Adrenal gland (tissue), 12 donors: ENCODE data around the gene UBN1. TPM values are rescaled to one million over a fixed set of nuclear protein-coding genes. Genes with fewer than 3 reads are reported as not detected.

Experiments used
- DNase-seq, 7 donors: peaks; one replicate each; pipeline ENCODE4 v3.0.0-alpha.2; 2019 to 2020
- H3K27ac ChIP-seq, 5 donors: fragments of 200-600 bp; sonication (generic) in 4 of 5; 1 replicate in 3 of 5; 2 replicates in 2 of 5; pipeline versions ENCODE4 v1.5.1 to v1.8.0; 2016 to 2020; ENCODE audit warnings: mild to moderate bottlenecking in 1 of 5
- H3K27me3 ChIP-seq: fragments of 200-600 bp; 2 replicates; pipeline ENCODE4 v1.8.0; 2021
- H3K36me3 ChIP-seq, 2 donors: fragments of 200-600 bp; replicated peaks in 1 of 2; 1 replicate in 1 of 2; 2 replicates in 1 of 2; pipeline versions ENCODE4 v1.5.1 to v1.8.0; 2018 to 2022
- H3K4me1 ChIP-seq, 2 donors: fragments of 200-600 bp; replicated peaks in 1 of 2; 1 replicate in 1 of 2; 2 replicates in 1 of 2; pipeline versions ENCODE4 v1.5.1 to v1.8.0; 2018 to 2021
- H3K4me3 ChIP-seq, 4 donors: fragments of 200-600 bp; sonication (generic) in 3 of 4; one replicate each; pipeline ENCODE4 v1.5.1; 2016 to 2018
- H3K9me3 ChIP-seq, 3 donors: fragments of 200-600 bp; sonication (generic) in 1 of 3; replicated peaks in 1 of 3; 1 replicate in 2 of 3; 2 replicates in 1 of 3; pipeline versions ENCODE4 v1.5.1 to v1.8.0; 2016 to 2021
- CTCF ChIP-seq, 6 experiments: fragments of 450-650 bp in 4 of 6; fragments of 200-600 bp in 2 of 6; sonication (generic) in 1 of 6; IDR thresholded peaks; 1 replicate in 5 of 6; 2 replicates in 1 of 6; pipeline versions ENCODE4 v1.5.1 to v1.8.0; 2016 to 2021; ENCODE audit warnings: antibody characterized with exemption in 6 of 6, mild to moderate bottlenecking in 2 of 6, moderate library complexity in 1 of 6
- POLR2A ChIP-seq, 2 donors: fragments of 450-650 bp; IDR thresholded peaks; one replicate each; pipeline ENCODE4 v1.6.1; 2017; ENCODE audit warnings: antibody characterized with exemption in 2 of 2, mild to moderate bottlenecking in 2 of 2, moderate library complexity in 1 of 2
- whole genome bisulfite sequencing, 4 donors: extraction: QIAGEN DNeasy Blood & Tissue Kit in 2 of 4; methylation state at CpG; one replicate each; pipeline versions ENCODE4 v1.1.5 to v1.1.7; 2013 to 2017; 5-methylcytosine and 5-hydroxymethylcytosine counted together
- intact Hi-C, 2 donors: fragments of 100-400 bp; cut with DNase I; formaldehyde crosslinking; loops; one replicate each; pipeline versions ENCODE4 v1.14.1 to v1.15.0; 2022 to 2023
- polyA plus RNA-seq, 3 donors: library from polyadenylated mRNA; stranded (reverse); fragments of 200-250 nt in 2 of 3; fragments of 350-450 nt in 1 of 3; fragmentation: Illumina TruSeq in 1 of 3; extraction: RNeasy Lipid Tissue Mini Kit (QIAGEN cat#74804) in 1 of 3; gene quantifications; one replicate each; pipeline ENCODE4 v1.2.3, GENCODE V29; 2013 to 2014
- total RNA-seq, 9 donors: library from RNA; depleted of rRNA in 4 of 9; stranded (reverse); fragments of >200 nt in 4 of 9; fragments of 120-200 nt in 1 of 9; fragmentation: NEBNext Ultra II Directional in 1 of 9; extraction: Animal tissue kit (Norgen Biotek cat#: 25700) in 1 of 9; gene quantifications; one replicate each; pipeline versions ENCODE4 v1.1.0 to v1.2.4, GENCODE V29; 2013 to 2023
- donor health status: healthy with polysubstance abuse.
- donor health status: Bipolar disorder and iron deficiency.
- donor health status: DM: yes; HTN: yes; CAD: no.
- donor health status: DM: no; HTN: no; CAD: no.
- donor health status: DM: no; HTN: no; CAD: no.
- donor health status: DM: yes; HTN: yes; CAD: no.

The UBN1 gene
- total and polyA plus RNA-seq, 12 donors, result 5.9 to 60.8 (median 28.4) TPM

DNA sequence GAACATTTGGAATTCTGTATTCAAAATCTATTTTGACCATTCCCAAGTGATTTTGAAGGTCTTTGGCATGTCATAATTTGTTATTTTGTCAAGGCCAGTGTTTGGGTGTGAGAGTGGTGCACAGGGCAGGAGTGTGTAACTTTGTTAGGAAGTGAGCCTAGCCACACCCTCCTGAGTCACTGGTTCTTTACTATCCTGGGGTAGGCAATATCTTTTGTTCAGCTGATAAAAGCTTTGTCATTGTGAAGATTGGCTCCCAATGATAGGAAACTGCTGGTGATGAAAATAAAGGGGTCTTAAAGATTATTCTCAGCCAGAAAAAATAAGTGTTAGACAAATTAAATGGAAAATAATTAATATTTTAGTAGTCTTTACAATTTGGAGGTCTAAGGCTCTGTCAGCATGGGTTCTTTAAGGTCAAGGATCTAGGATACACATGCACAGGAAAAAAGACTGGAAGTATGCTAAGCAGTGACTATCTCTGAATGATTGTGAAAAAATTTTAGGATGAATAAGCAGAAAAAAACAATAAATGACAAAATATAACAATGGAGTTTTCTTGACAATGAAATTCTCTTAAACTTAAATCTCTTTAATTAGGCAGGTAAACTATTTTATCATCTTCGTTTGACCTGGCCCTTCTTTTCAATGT lies 5.1 kb downstream of the UBN1 start:
- DNase-seq, result peak in 4 of 7 donors; percentile 41 to 59 (median 55)
- TF ChIP-seq CTCF (IDR thresholded peaks at IDR 0.05), result no peak
- TF ChIP-seq POLR2A (IDR thresholded peaks at IDR 0.05), result no peak
- H3K36me3 ChIP-seq, result peaks cover 0 to 25% of the 10 kb centered on the region in 2 donors
- intact Hi-C loops, result no loop called here
- H3K4me3 ChIP-seq, result no peak overlapping the region
- peak overlapping the region in 3 of 5 donors; percentile 40 to 65 (median 47) for H3K27ac ChIP-seq
- peaks cover 18 to 50% of the 10 kb centered on the region in 2 donors for H3K4me1 ChIP-seq
- 42 to 55% (median 44%) methylated on average over 1 of the region's 1 CpG for WGBS, 4 donors
- no peaks in the 10 kb centered on the region for H3K27me3 ChIP-seq
- H3K9me3 ChIP-seq, result no peaks in the 10 kb centered on the region

GRCh38 chr16:4855371-4855770 lies 8.1 kb downstream of the UBN1 start:
- Histone ChIP-seq H3K27ac (no peak overlapping the region), H3K4me3 (no peak overlapping the region), H3K4me1 (peaks cover 0 to 59% of the 10 kb centered on the region in 2 donors), H3K9me3 (no peaks in the 10 kb centered on the region), H3K36me3 (peaks cover 0 to 51% of the 10 kb centered on the region in 2 donors), H3K27me3 (no peaks in the 10 kb centered on the region)
- intact Hi-C loops, result no loop called here
- DNase-seq, result no peak
- 63 to 75% (median 71%) methylated on average over 5 of the region's 5 CpGs for WGBS, 4 donors
- TF ChIP-seq CTCF (IDR thresholded peaks at IDR 0.05) (no peak), POLR2A (IDR thresholded peaks at IDR 0.05) (no peak)

- DNase-seq, result no peak
- Histone ChIP-seq H3K9me3 (no peaks in the 10 kb centered on the region), H3K4me1 (peaks cover 0 to 57% of the 10 kb centered on the region in 2 donors), H3K27ac (no peak overlapping the region), H3K4me3 (no peak overlapping the region), H3K36me3 (peaks cover 0 to 55% of the 10 kb centered on the region in 2 donors), H3K27me3 (no peaks in the 10 kb centered on the region)
- intact Hi-C loops, result no loop called here
- TF ChIP-seq POLR2A (IDR thresholded peaks at IDR 0.05), result no peak
- no peak for TF ChIP-seq CTCF (IDR thresholded peaks at IDR 0.05)
- WGBS, 4 donors, result 91 to 100% (median 93%) methylated on average over 2 of the region's 2 CpGs
Observed at GRCh38 chr16:4855804-4856203, 8.5 kb downstream of the UBN1 start.

DNA sequence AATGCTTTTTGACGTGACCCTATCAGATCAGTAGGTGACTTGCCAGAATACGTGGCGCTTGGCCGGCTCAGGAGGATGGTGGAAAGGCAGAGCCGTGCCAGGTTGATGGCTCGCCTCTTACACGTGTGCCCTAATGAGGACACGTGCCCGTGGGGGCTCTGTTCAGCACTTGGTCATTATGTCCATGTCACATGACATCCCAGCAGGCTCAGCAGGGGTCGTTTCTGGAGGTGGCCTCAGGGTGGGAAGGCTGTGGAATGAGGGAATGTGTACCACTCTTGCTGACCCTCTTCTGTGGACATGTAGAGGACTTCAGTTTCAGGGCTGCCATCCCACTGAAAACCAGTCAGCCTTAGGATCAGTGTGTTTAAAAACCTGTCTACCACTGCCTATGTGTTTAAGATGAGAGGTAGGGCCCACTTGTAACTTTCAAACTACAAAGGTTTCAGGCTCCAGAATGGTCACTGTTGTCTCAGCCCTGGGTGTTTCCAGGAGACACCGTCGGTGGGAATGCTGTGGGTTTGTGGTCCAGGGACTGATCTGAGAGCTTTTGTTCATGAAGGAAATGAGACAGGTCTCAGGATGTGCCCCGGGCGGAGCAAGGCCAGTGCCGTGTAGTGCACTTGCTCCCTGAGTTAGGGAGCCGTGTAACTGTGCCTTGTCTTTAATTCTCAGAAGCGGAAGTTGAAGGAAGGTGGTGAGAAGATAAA lies 12.1 kb downstream of the UBN1 start:
- H3K36me3 ChIP-seq, result peaks cover 0 to 60% of the 10 kb centered on the region in 2 donors
- H3K4me3 ChIP-seq, result no peak overlapping the region
- DNase-seq, result no peak
- WGBS, 4 donors, result 72 to 88% (median 78%) methylated on average over 16 to 17 of the region's 17 CpGs
- H3K9me3 ChIP-seq, result no peaks in the 10 kb centered on the region
- no peaks in the 10 kb centered on the region for H3K27me3 ChIP-seq
- intact Hi-C loops, result no loop called here
- peak overlapping the region in 2 of 5 donors; percentile 24 to 61 for H3K27ac ChIP-seq
- peaks cover 0 to 37% of the 10 kb centered on the region in 2 donors for H3K4me1 ChIP-seq
- no peak for TF ChIP-seq POLR2A (IDR thresholded peaks at IDR 0.05)
